NCI-H510A treated with DMSO at 0.1 percent for 48 hours (cell line): Measurements from ENCODE around the gene DAB1.
A peak's percentile ranks its signal among the peaks of the same experiment; 100 is the strongest.
"Not testable (repeated sequence)": the region's sequence is repeated elsewhere in the genome, so short reads cannot be mapped to it uniquely, and the experiment has no call there.

Experiments
- DNase-seq: peaks from one replicate; lab custom pipeline; 2025; lab: John Stamatoyannopoulos, UW

The DAB1 gene

GRCh38 chr1:57270927-57271698 is 152.7 kb downstream of the DAB1 start:
- no peak for DNase-seq

- no peak for DNase-seq
Measured at GRCh38 chr1:57269630-57270225, 154.1 kb downstream of the DAB1 start.

GRCh38 chr1:57265104-57265503 is 158.8 kb downstream of the DAB1 start:
- DNase-seq, result no peak

GRCh38 chr1:57262472-57262871 is 161.4 kb downstream of the DAB1 start:
- no peak for DNase-seq

GRCh38 chr1:57258557-57259325 is 165.1 kb downstream of the DAB1 start:
- DNase-seq, result no peak

GRCh38 chr1:57255945-57256344 is 167.9 kb downstream of the DAB1 start:
- DNase-seq, result no peak

GRCh38 chr1:57254022-57254421 is 169.8 kb downstream of the DAB1 start:
- no peak for DNase-seq

GRCh38 chr1:57252597-57253294 is 171.1 kb downstream of the DAB1 start:
- DNase-seq, result peak; percentile 35

GRCh38 chr1:57250021-57250420 is 173.8 kb downstream of the DAB1 start:
- no peak for DNase-seq

- DNase-seq, result no peak
Measured at GRCh38 chr1:57249511-57249910, 174.3 kb downstream of the DAB1 start.

- no peak for DNase-seq
Measured at GRCh38 chr1:57248830-57249229, 175.0 kb downstream of the DAB1 start.

GRCh38 chr1:57238233-57238781 is 185.6 kb downstream of the DAB1 start:
- no peak for DNase-seq

GRCh38 chr1:57235730-57236510 is 187.9 kb downstream of the DAB1 start:
- DNase-seq, result no peak

GRCh38 chr1:57234459-57234858 is 189.4 kb downstream of the DAB1 start:
- DNase-seq, result no peak

- DNase-seq, result no peak
Measured at GRCh38 chr1:57232500-57232899, 191.4 kb downstream of the DAB1 start.

- no peak for DNase-seq
Measured at GRCh38 chr1:57229998-57230397, 193.9 kb downstream of the DAB1 start.

- DNase-seq, result no peak
Measured at GRCh38 chr1:57229076-57229475, 194.8 kb downstream of the DAB1 start.

GRCh38 chr1:57222801-57223200 is 201.1 kb downstream of the DAB1 start:
- no peak for DNase-seq

- DNase-seq, result no peak
Measured at GRCh38 chr1:57222307-57222706, 201.6 kb downstream of the DAB1 start.

- DNase-seq, result not testable (repeated sequence)
Measured at GRCh38 chr1:57220905-57221304, 203.0 kb downstream of the DAB1 start.

- no peak for DNase-seq
Measured at GRCh38 chr1:57218487-57219079, 205.3 kb downstream of the DAB1 start.
